Activated naive CD4-positive, alpha-beta T cell treated with anti-CD3 and anti-CD28 coated beads for 36 hours (primary cell): ENCODE results near the gene ZNF17. TPM values are rescaled to one million over a fixed set of nuclear protein-coding genes. Genes with fewer than 3 reads are reported as not detected.

ENCODE experiments used
- CTCF ChIA-PET: fragments of 350-600 bp; sonication (Branson Sonifier 250); formaldehyde crosslinking; loops from one replicate; lab custom pipeline; 2021; ENCODE audit warnings: antibody characterized with exemption; lab: Charles Lee
- DNase-seq: peaks from one replicate; pipeline ENCODE4 v3.0.0-alpha.2; 2020
- H3K27ac Mint-ChIP-seq: one replicate; pipeline ENCODE4 v1.8.0; 2021; ENCODE audit warnings: mild to moderate bottlenecking, mixed read lengths
- H3K27me3 Mint-ChIP-seq: one replicate; pipeline ENCODE4 v1.8.0; 2021; ENCODE audit warnings: low read depth, mixed read lengths
- H3K36me3 Mint-ChIP-seq: one replicate; pipeline ENCODE4 v1.8.0; 2021; ENCODE audit warnings: low read depth, mixed read lengths
- H3K4me1 Mint-ChIP-seq: one replicate; pipeline ENCODE4 v1.8.0; 2021; ENCODE audit warnings: low read depth, mixed read lengths
- H3K4me3 Mint-ChIP-seq: one replicate; pipeline ENCODE4 v1.8.0; 2021; ENCODE audit warnings: mild to moderate bottlenecking, moderate library complexity, mixed read lengths
- H3K9me3 Mint-ChIP-seq: one replicate; pipeline ENCODE4 v1.8.0; 2021; ENCODE audit warnings: mixed read lengths
- intact Hi-C: fragments of 100-400 bp; cut with micrococcal nuclease; formaldehyde crosslinking; loops from one replicate; pipeline ENCODE4 v1.15.1; 2023
- total RNA-seq, 2 experiments: library from RNA; stranded (reverse); gene quantifications; one replicate each; pipeline ENCODE4 v1.2.3, GENCODE V29; 2021

Gene ZNF17
- total RNA-seq, 2 experiments from 2014 or later = 4.6 to 6.3 TPM

GRCh38 chr19:57389194-57389729 is 21.7 kb upstream of the ZNF17 start:
- Mint-ChIP-seq H3K4me3 (peak overlapping the region; percentile 88), H3K9me3 (peaks cover 18% of the 10 kb centered on the region), H3K36me3 (peaks cover 37% of the 10 kb centered on the region), H3K4me1 (peaks cover 20% of the 10 kb centered on the region), H3K27ac (peak overlapping the region; percentile 87), H3K27me3 (no peaks in the 10 kb centered on the region)
- no peak for DNase-seq
- CTCF ChIA-PET = interaction anchor here (0.6 to 1.0 kb wide), 4 partner anchors 17 to 583 kb away, joined by 3 to 7 read pairs (median 3); no protein-coding TSS in a partner anchor
- intact Hi-C loops = loop anchor here (1.0 kb wide), 7 partner anchors 22 to 149 kb away; partner anchors contain the start of genes TRAPPC2B, ZNF17, ZNF304 and ZNF460

- CTCF ChIA-PET = interaction anchor here (0.6 to 1.0 kb wide), 4 partner anchors 16 to 583 kb away, joined by 3 to 7 read pairs (median 3); no protein-coding TSS in a partner anchor
- DNase-seq = peak; percentile 94
- Mint-ChIP-seq H3K27me3 (no peaks in the 10 kb centered on the region), H3K4me3 (peak within 1 kb of the TSS; percentile 88), H3K9me3 (peaks cover 25% of the 10 kb centered on the region), H3K27ac (peak within 1 kb of the TSS; percentile 87), H3K4me1 (peaks cover 20% of the 10 kb centered on the region), H3K36me3 (peaks cover 44% of the 10 kb centered on the region)
- intact Hi-C loops = loop anchor here (1.0 kb wide), 7 partner anchors 21 to 150 kb away; partner anchors contain the start of genes TRAPPC2B, ZNF17, ZNF304 and ZNF460
These were observed 21.0 kb upstream of the ZNF17 start, which contains the start of gene ZNF548 for GRCh38 chr19:57389730-57390598. Gene ZNF548, plus strand, starts transcription at chr19:57389854. Its CDS starts 246 bp downstream, at chr19:57390100.

GRCh38 chr19:57395710-57396109 is 15.3 kb upstream of the ZNF17 start:
- Mint-ChIP-seq H3K4me3 (no peak overlapping the region), H3K9me3 (peaks cover 66% of the 10 kb centered on the region), H3K36me3 (peaks cover 85% of the 10 kb centered on the region), H3K27ac (no peak overlapping the region), H3K4me1 (peaks cover 5% of the 10 kb centered on the region), H3K27me3 (no peaks in the 10 kb centered on the region)
- intact Hi-C loops = no loop called here
- CTCF ChIA-PET = no interaction called here
- no peak for DNase-seq

- no peak overlapping the region for H3K27ac Mint-ChIP-seq
- H3K9me3 Mint-ChIP-seq = peaks cover 68% of the 10 kb centered on the region
- CTCF ChIA-PET = no interaction called here
- intact Hi-C loops = no loop called here
- H3K27me3 Mint-ChIP-seq = no peaks in the 10 kb centered on the region
- no peak for DNase-seq
- no peak overlapping the region for H3K4me3 Mint-ChIP-seq
- peaks cover 79% of the 10 kb centered on the region for H3K36me3 Mint-ChIP-seq
- no peaks in the 10 kb centered on the region for H3K4me1 Mint-ChIP-seq
These were observed 12.1 kb upstream of the ZNF17 start for GRCh38 chr19:57398868-57399267.

- intact Hi-C loops = no loop called here
- Mint-ChIP-seq H3K4me3 (no peak overlapping the region), H3K27ac (no peak overlapping the region), H3K9me3 (peaks cover 22% of the 10 kb centered on the region), H3K27me3 (no peaks in the 10 kb centered on the region), H3K36me3 (peaks cover 28% of the 10 kb centered on the region), H3K4me1 (peaks cover 4% of the 10 kb centered on the region)
- DNase-seq = no peak
- CTCF ChIA-PET = interaction anchor here (0.6 kb wide), 1 partner anchor 19 kb away, joined by 3 read pairs; no protein-coding TSS in a partner anchor
These were observed 7.0 kb upstream of the ZNF17 start for GRCh38 chr19:57403737-57404563.

GRCh38 chr19:57406516-57407123 is 4.3 kb upstream of the ZNF17 start:
- intact Hi-C loops = loop anchor here (1.0 to 5.0 kb wide), 3 partner anchors 331 to 749 kb away; partner anchors contain the start of gene ZNF552
- Mint-ChIP-seq H3K9me3 (peaks cover 6% of the 10 kb centered on the region), H3K4me3 (no peak overlapping the region), H3K4me1 (peaks cover 10% of the 10 kb centered on the region), H3K27me3 (no peaks in the 10 kb centered on the region), H3K36me3 (peaks cover 13% of the 10 kb centered on the region), H3K27ac (peak overlapping the region; percentile 51)
- CTCF ChIA-PET = interaction anchor here (0.6 to 1.0 kb wide), 7 partner anchors 12 to 1061 kb away, joined by 3 to 7 read pairs (median 3); partner anchors contain the start of gene ZNF548
- peak; percentile 85 for DNase-seq

- CTCF ChIA-PET = interaction anchor here (1.1 kb wide), 1 partner anchor 12 kb away, joined by 3 read pairs; no protein-coding TSS in a partner anchor
- no peak for DNase-seq
- H3K9me3 Mint-ChIP-seq = peaks cover 69% of the 10 kb centered on the region
- H3K27ac Mint-ChIP-seq = no peak overlapping the region
- peaks cover 79% of the 10 kb centered on the region for H3K36me3 Mint-ChIP-seq
- H3K4me3 Mint-ChIP-seq = no peak overlapping the region
- no peaks in the 10 kb centered on the region for H3K4me1 Mint-ChIP-seq
- intact Hi-C loops = no loop called here
- H3K27me3 Mint-ChIP-seq = no peaks in the 10 kb centered on the region
These were observed 8.5 kb downstream of the ZNF17 start for GRCh38 chr19:57419439-57419838.

- H3K4me1 Mint-ChIP-seq = no peaks in the 10 kb centered on the region
- H3K9me3 Mint-ChIP-seq = peaks cover 65% of the 10 kb centered on the region
- no peaks in the 10 kb centered on the region for H3K27me3 Mint-ChIP-seq
- DNase-seq = no peak
- no peak overlapping the region for H3K4me3 Mint-ChIP-seq
- CTCF ChIA-PET = no interaction called here
- peaks cover 66% of the 10 kb centered on the region for H3K36me3 Mint-ChIP-seq
- intact Hi-C loops = no loop called here
- no peak overlapping the region for H3K27ac Mint-ChIP-seq
These were observed 10.1 kb downstream of the ZNF17 start for GRCh38 chr19:57421037-57421436.

GRCh38 chr19:57434386-57435061 is 23.6 kb downstream of the ZNF17 start:
- H3K27ac Mint-ChIP-seq = peak overlapping the region; percentile 70
- peaks cover 26% of the 10 kb centered on the region for H3K4me1 Mint-ChIP-seq
- CTCF ChIA-PET = interaction anchor here (0.6 kb wide), 1 partner anchor 495 kb away, joined by 3 read pairs; no protein-coding TSS in a partner anchor
- peak overlapping the region; percentile 93 for H3K4me3 Mint-ChIP-seq
- no peaks in the 10 kb centered on the region for H3K27me3 Mint-ChIP-seq
- intact Hi-C loops = loop anchor here (1.0 to 2.0 kb wide), 6 partner anchors 23 to 664 kb away; partner anchors contain the start of genes TRAPPC2B, ZNF17, ZNF419 and ZNF547
- DNase-seq = no peak
- H3K9me3 Mint-ChIP-seq = peaks cover 12% of the 10 kb centered on the region
- peaks cover 37% of the 10 kb centered on the region for H3K36me3 Mint-ChIP-seq

- intact Hi-C loops = loop anchor here (1.0 to 2.0 kb wide), 6 partner anchors 24 to 663 kb away; partner anchors contain the start of genes TRAPPC2B, ZNF17, ZNF419 and ZNF547
- Mint-ChIP-seq H3K4me3 (peak within 1 kb of the TSS; percentile 93), H3K36me3 (peaks cover 45% of the 10 kb centered on the region), H3K4me1 (peaks cover 26% of the 10 kb centered on the region), H3K9me3 (peaks cover 20% of the 10 kb centered on the region), H3K27ac (peak within 1 kb of the TSS; percentile 70), H3K27me3 (no peaks in the 10 kb centered on the region)
- CTCF ChIA-PET = interaction anchor here (0.6 kb wide), 1 partner anchor 494 kb away, joined by 3 read pairs; no protein-coding TSS in a partner anchor
- DNase-seq = peak; percentile 98
These were observed 24.4 kb downstream of the ZNF17 start, which contains the start of gene ZNF749 for GRCh38 chr19:57435062-57435978. Gene ZNF749, plus strand, starts transcription at chr19:57435325. Its CDS starts 254 bp downstream, at chr19:57435579.
